Effector memory CD4-positive, alpha-beta T cell (primary cell): ENCODE results near the gene IL24.
"Not testable (repeated sequence)": the region's sequence is repeated elsewhere in the genome, so short reads cannot be mapped to it uniquely, and the experiment has no call there.

ENCODE experiments used
- DNase-seq, 3 donors: peaks; one replicate each; pipeline ENCODE4 v3.0.0-alpha.2; 2020
- H3K27ac ChIP-seq: 2 replicates; pipeline ENCODE4 v1.7.0; 2013; ENCODE audit warnings: mild to moderate bottlenecking, low read length, moderate library complexity; ENCODE audit not compliant: insufficient read depth, poor library complexity, severe bottlenecking
- H3K27me3 ChIP-seq: replicated peaks from 2 replicates; pipeline ENCODE4 v1.7.0; 2013; ENCODE audit warnings: mild to moderate bottlenecking, low read length; ENCODE audit not compliant: insufficient read depth, control insufficient read depth, poor library complexity, severe bottlenecking
- H3K36me3 ChIP-seq: 2 replicates; pipeline ENCODE4 v1.7.0; 2013; ENCODE audit warnings: mild to moderate bottlenecking, low read length, moderate library complexity; ENCODE audit not compliant: control insufficient read depth, insufficient read depth
- H3K4me1 ChIP-seq: 2 replicates; pipeline ENCODE4 v1.7.0; 2013; ENCODE audit warnings: low read length, mild to moderate bottlenecking; ENCODE audit not compliant: control insufficient read depth, insufficient read depth, poor library complexity, severe bottlenecking
- H3K4me3 ChIP-seq: 2 replicates; pipeline ENCODE4 v1.7.0; 2013; ENCODE audit warnings: low read length, low read depth, mild to moderate bottlenecking; ENCODE audit not compliant: insufficient read depth, poor library complexity, severe bottlenecking
- H3K9me3 ChIP-seq: 2 replicates; pipeline ENCODE4 v1.7.0; 2013; ENCODE audit warnings: mild to moderate bottlenecking, low read length, moderate library complexity; ENCODE audit not compliant: control insufficient read depth
- total RNA-seq, 3 donors: gene quantifications; one replicate each; lab custom pipeline; 2026; lab: John Stamatoyannopoulos, UW

Gene IL24, protein sequence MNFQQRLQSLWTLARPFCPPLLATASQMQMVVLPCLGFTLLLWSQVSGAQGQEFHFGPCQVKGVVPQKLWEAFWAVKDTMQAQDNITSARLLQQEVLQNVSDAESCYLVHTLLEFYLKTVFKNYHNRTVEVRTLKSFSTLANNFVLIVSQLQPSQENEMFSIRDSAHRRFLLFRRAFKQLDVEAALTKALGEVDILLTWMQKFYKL
- 0 to 0.09 (median 0) reads per million in 3 donors for total RNA-seq

DNA sequence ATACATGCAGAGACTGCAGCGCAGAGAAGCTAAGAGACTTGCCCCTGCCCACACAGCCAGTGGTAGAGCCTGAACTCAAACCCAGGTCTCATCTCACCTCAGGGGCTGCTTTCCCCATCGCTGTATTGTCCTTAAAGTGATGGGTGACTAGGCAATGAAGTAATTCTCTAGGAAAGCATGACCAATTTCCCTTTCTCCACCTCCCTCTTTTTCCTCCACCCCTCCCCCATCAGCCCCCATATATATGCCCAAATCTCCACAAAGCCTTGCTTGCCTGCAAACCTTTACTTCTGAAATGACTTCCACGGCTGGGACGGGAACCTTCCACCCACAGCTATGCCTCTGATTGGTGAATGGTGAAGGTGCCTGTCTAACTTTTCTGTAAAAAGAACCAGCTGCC, at the start of gene IL24:
Gene IL24, plus strand, starts transcription at position 269 of the 400 bp plus-strand sequence. CDS start 390 bp downstream, outside the sequence.
- Histone ChIP-seq H3K9me3 (no peaks in the 10 kb centered on the region), H3K4me3 (no peak within 1 kb of the TSS), H3K27me3 (no peaks in the 10 kb centered on the region), H3K27ac (no peak within 1 kb of the TSS), H3K36me3 (no peaks in the 10 kb centered on the region), H3K4me1 (no peaks in the 10 kb centered on the region)
- no peak for DNase-seq

DNA sequence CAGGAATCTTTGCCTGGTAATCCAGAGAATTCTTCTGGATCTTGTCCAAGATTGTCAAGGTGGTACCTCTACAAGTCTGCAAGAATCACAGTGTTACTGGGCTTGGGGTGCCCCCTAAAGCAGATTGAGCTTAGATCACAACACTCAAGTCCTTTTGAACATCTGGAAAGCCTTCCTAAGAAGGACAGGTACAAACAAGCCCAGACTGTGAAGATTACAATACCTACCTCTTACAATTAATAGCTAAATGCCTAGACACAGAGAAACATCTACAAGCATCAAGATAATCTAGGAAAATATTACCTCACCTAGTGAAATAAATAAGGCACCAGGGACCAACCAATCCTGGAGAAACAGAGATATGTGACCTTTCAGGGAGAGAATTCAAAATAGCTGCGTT, 49.3 kb upstream of the IL24 start:
- DNase-seq: no peak
- no peak overlapping the region for H3K27ac ChIP-seq
- H3K36me3 ChIP-seq: no peaks in the 10 kb centered on the region
- no peaks in the 10 kb centered on the region for H3K4me1 ChIP-seq
- H3K27me3 ChIP-seq: no peaks in the 10 kb centered on the region
- H3K9me3 ChIP-seq: no peaks in the 10 kb centered on the region
- H3K4me3 ChIP-seq: no peak overlapping the region

DNA sequence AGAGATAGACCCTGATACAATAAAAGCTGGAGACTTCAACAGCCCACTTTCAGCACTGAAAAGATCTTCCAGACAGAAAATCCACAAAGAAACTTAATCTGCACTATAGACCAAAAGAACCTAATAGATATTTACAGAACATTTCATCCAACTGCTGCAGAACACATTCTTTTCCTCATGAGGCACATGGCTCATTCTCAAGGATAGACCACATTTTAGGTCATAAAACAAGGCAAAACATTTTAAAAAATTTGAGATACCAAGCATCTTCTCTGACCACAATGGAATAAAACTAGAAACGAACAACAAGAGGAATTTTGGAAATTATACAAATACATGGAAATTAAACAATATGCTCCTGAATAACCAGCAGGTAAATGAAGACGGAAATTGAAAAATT, 46.8 kb upstream of the IL24 start:
- Histone ChIP-seq H3K27ac (no peak overlapping the region), H3K36me3 (no peaks in the 10 kb centered on the region), H3K4me1 (no peaks in the 10 kb centered on the region), H3K27me3 (no peaks in the 10 kb centered on the region), H3K4me3 (no peak overlapping the region), H3K9me3 (no peaks in the 10 kb centered on the region)
- no peak for DNase-seq

DNA sequence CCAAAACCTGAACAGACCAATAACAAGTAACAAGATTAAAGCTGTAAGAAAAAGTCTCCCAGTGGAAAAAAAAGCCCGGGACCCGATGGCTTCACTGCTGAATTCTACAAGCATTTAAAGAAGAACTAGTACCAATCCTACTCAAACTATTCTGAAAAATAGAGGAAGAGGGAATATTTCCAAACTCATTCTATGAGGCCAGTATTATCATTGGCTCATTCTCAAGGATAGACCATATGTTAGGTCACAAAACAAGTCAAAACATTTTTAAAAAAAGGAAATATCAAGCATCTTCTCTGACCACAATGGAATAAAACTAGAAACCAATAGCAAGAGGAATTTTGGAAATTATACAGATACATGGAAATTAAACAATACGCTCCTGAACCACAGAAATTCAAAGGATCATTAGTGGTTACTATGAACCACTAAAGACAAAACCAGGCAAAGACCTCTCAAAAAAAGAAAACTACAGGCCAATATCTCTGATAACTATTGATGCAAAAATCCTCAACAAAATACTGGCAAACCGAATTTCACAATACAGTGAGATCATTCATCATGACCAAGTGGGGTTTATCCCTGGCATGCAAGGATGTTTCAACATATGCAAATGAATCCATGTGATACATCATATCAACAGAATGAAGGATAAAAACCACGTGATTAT, 45.8 kb upstream of the IL24 start:
- DNase-seq: no peak
- Histone ChIP-seq H3K4me3 (no peak overlapping the region), H3K36me3 (no peaks in the 10 kb centered on the region), H3K4me1 (no peaks in the 10 kb centered on the region), H3K27me3 (no peaks in the 10 kb centered on the region), H3K9me3 (no peaks in the 10 kb centered on the region), H3K27ac (no peak overlapping the region)

DNA sequence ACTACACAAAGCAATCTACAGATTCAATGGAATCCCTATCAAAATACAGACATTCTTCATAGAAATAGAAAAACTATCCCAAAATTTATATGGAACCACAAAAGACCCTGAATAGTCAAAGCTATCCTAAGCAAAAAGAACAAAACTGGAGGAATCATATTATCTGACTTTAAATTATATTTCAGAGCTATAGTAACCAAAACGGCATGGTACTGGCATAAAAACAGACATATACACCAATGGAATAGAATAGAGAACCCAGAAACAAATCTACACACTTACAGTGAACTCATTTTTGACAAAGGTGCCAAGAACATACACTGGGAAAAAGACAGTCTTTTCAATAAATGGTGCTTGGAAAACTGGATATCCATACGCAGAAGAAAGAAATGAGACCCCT, 44.6 kb upstream of the IL24 start:
- not testable (repeated sequence) for H3K4me1 ChIP-seq, DNase-seq, H3K9me3 ChIP-seq, H3K27me3 ChIP-seq, H3K27ac ChIP-seq, H3K36me3 ChIP-seq, H3K4me3 ChIP-seq

DNA sequence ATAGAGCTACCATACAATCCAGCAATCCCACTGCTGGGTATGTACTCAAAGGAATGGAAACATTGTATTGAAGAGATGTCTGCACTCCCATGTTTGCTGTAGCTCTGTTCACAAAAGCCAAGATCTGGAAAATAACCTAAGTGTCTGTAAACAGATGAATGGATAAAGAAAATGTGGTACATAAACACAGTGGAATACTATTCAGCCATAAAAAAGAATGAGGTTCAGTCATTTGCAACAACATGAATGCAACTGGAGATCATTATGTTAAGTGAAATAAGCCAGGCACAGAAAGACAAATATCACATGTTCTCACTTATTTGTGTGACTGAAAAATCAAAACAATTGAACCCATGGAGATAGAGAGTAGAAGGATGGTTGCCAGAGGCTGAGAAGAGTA, 43.5 kb upstream of the IL24 start:
- not testable (repeated sequence) for H3K9me3 ChIP-seq, H3K27me3 ChIP-seq, H3K27ac ChIP-seq, H3K4me3 ChIP-seq, H3K36me3 ChIP-seq, H3K4me1 ChIP-seq, DNase-seq

DNA sequence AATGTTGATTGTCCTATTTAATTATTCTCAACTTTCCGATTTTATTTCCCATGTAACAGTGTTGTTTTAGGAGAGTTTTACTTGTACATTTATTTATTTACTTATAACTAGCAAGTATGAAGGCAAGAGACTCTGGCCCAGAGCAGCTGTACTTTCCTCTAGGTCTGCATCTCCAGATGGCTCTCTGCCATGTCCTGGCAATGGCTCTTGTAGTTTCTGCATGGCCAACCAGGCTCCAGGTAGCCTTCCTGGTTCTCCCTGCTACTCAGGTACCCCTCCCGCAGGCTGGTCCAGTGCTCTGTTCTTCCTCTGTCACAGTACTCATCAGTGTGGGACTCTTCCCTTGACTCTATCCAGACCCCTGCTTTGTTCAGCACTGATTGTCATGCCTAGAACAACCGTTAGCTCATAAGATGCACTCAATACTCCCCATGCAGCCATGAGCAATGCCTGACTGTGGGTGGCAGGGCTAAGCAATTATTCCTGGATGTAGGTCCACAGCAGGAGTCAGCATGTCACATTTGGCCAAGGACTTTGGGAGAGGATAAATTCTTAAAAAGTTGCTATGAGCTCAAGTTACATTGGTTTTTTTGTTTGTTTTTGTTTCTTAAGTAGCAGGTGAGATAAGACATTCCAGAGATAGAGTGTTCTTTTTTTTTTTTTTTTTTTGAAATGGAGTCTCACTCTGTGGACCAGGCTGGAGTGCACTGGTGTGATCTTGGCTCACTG, 42.7 kb upstream of the IL24 start:
- peaks cover 5% of the 10 kb centered on the region for H3K4me1 ChIP-seq
- H3K27me3 ChIP-seq: no peaks in the 10 kb centered on the region
- no peaks in the 10 kb centered on the region for H3K9me3 ChIP-seq
- DNase-seq: no peak
- H3K27ac ChIP-seq: no peak overlapping the region
- H3K36me3 ChIP-seq: no peaks in the 10 kb centered on the region
- H3K4me3 ChIP-seq: no peak overlapping the region

DNA sequence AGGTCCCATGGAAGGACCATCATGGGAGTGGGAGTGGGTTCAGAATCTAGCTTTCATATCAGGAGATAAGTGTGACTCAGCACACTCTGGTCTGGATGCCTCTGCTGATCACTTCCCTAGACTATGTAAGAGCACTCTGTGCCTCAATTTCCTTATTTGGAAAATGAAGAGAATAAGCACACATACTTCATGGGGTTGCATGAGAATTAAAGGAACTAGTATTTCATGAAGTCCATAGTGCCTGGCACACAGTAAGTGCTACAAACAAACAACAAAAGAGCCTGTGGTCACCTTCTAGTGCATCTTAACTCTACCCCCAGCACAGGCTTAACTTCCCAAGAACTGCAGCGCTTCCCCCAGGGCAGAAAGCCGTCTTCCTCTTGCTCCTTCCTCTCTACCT, 41.4 kb upstream of the IL24 start:
- Histone ChIP-seq H3K27me3 (no peaks in the 10 kb centered on the region), H3K4me1 (peaks cover 5% of the 10 kb centered on the region), H3K9me3 (no peaks in the 10 kb centered on the region), H3K4me3 (no peak overlapping the region), H3K36me3 (no peaks in the 10 kb centered on the region), H3K27ac (no peak overlapping the region)
- no peak for DNase-seq

DNA sequence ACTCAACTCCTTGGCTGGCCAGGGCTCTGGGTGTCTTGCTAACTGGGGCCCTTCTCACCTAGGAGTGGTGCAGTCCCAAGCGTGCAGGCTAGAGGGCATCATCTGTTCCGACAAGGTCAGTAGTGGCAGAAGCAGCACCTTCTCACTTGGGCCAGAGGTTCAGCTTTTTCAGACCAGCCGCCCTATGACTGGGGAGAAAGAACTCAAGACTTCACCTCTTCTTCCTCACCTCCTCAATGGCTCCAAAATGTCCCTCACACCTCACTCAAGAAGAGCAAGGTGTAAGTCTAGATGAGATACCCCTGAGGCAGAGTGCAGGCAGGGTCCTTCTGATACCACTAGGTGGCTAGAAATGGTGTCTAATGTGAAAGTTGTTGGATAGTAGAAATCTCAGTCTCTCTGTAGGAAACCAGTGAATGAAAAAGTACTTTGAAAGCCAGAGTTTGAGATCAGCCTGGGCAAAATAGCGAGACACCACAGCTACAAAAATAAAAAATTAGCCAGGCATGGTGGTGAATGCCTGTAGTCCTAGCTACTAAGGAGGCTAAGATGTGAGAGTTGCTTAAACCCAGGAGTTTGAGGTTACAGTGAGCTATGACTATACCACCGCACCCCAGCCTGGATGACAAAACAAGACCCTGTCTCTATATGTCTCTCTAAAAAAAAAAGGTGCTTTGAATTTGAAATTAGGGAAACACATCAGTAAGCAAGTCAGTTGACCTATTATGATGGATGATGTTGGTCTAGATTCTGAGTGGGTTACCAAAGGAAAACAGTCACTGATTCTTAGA, 40.4 kb upstream of the IL24 start:
- no peaks in the 10 kb centered on the region for H3K27me3 ChIP-seq
- H3K9me3 ChIP-seq: no peaks in the 10 kb centered on the region
- H3K4me3 ChIP-seq: no peak overlapping the region
- no peak overlapping the region for H3K27ac ChIP-seq
- DNase-seq: no peak
- H3K4me1 ChIP-seq: peaks cover 5% of the 10 kb centered on the region
- no peaks in the 10 kb centered on the region for H3K36me3 ChIP-seq
